Mesodermal cell (in vitro differentiated cells): Measurements from ENCODE around the gene ODAM.

Source experiments
- H3K27ac ChIP-seq: 2 replicates; pipeline ENCODE4 v1.7.0; 2013; ENCODE audit warnings: mild to moderate bottlenecking, low read depth, low read length, moderate library complexity; ENCODE audit not compliant: severe bottlenecking
- H3K36me3 ChIP-seq: 2 replicates; pipeline ENCODE4 v1.7.1; 2013; ENCODE audit warnings: mild to moderate bottlenecking, low read length, moderate library complexity; ENCODE audit not compliant: control insufficient read depth, insufficient read depth
- H3K4me1 ChIP-seq: one replicate; pipeline ENCODE4 v1.7.1; 2013; ENCODE audit warnings: mild to moderate bottlenecking, low read length; ENCODE audit not compliant: insufficient read depth, control insufficient read depth, poor library complexity, severe bottlenecking
- H3K4me3 ChIP-seq: 2 replicates; pipeline ENCODE4 v1.7.0; 2013; ENCODE audit warnings: low read length, control low read depth, mild to moderate bottlenecking; ENCODE audit not compliant: insufficient read depth, poor library complexity, severe bottlenecking; ENCODE audit errors: extremely low read depth
- H3K9me3 ChIP-seq: 2 replicates; pipeline ENCODE4 v1.7.1; 2013; ENCODE audit warnings: mild to moderate bottlenecking, low read length, moderate library complexity; ENCODE audit not compliant: control insufficient read depth
- WGBS, 2 experiments: methylation state at CpG; one replicate each; pipeline ENCODE4 v1.1.5; 2013; ENCODE audit warnings: missing lambda C conversion rate in 2 of 2; ENCODE audit not compliant: insufficient coverage in 2 of 2; 5-methylcytosine and 5-hydroxymethylcytosine counted together

Gene ODAM

GRCh38 chr4:70251945-70252277 is 56.4 kb downstream of the ODAM start:
- H3K4me3 ChIP-seq = no peak overlapping the region
- no peaks in the 10 kb centered on the region for H3K4me1 ChIP-seq
- H3K9me3 ChIP-seq = no peaks in the 10 kb centered on the region
- 78% methylated on average over 1 of the region's 1 CpG; no CpG with 5 or more reads in 1 of the 2 experiments for WGBS, 2 experiments
- H3K36me3 ChIP-seq = no peaks in the 10 kb centered on the region
- H3K27ac ChIP-seq = no peak overlapping the region
